ENCODE data around the gene FAM240B.

Gene FAM240B

DNA sequence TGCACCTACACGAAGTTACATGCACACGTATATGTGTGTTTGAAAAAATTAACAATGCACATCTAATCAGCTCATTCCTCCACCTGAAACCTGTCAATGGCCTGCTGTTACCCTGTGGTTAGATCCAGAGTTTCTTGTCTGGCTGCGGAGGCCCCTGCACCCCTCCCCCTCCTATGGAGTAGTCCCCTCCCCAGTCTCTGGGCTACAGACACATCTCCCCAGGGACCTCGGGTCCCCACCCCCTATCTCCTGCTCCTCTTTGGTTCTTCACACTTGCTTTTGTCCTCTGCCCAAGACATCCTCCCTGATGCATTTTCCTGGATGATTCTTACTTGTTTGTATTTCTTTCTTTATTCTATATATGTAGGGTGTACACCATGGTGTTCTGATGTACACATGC, 27.2 kb downstream of the FAM240B start:
- TF ChIP-seq CTCF (IDR thresholded peaks at IDR 0.05; ENCODE audit: low read depth, low read length, missing control alignments), result no peak
- DNase-seq (ENCODE audit: low read depth), result no peak
- no peak overlapping the region for H3K4me3 ChIP-seq (ENCODE audit: low read depth, low read length)

- H3K4me3 ChIP-seq (ENCODE audit: low read depth, low read length), result no peak overlapping the region
- no peak for TF ChIP-seq CTCF (IDR thresholded peaks at IDR 0.05; ENCODE audit: low read depth, low read length, missing control alignments)
- no peak for DNase-seq (ENCODE audit: low read depth)
Measured at GRCh38 chr9:38690574-38690973, 29.4 kb downstream of the FAM240B start.

DNA sequence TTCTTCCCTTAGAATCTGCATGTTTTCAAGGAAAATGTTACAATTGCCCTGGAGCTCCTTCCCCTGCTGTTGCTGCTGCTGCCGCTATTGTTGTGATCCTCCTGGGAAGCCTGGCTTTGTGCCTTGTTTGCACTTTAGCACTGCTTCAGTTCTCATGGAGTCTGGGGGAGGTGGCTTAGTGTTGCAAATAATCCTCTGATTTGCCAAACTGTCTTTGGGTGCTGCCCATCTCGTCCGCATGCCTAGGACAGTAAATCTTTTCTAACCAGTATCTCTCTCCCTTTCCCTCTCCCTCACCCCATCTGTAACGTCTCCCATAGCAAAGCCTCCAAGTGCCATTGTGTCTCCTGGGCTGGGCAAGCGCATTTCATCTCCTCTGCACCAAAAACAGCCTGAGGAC, 30.3 kb downstream of the FAM240B start:
- DNase-seq (ENCODE audit: low read depth), result no peak
- no peak for TF ChIP-seq CTCF (IDR thresholded peaks at IDR 0.05; ENCODE audit: low read depth, low read length, missing control alignments)
- no peak overlapping the region for H3K4me3 ChIP-seq (ENCODE audit: low read depth, low read length)

- no peak for DNase-seq (ENCODE audit: low read depth)
Measured at GRCh38 chr9:38687992-38688391, 31.9 kb downstream of the FAM240B start.

DNA sequence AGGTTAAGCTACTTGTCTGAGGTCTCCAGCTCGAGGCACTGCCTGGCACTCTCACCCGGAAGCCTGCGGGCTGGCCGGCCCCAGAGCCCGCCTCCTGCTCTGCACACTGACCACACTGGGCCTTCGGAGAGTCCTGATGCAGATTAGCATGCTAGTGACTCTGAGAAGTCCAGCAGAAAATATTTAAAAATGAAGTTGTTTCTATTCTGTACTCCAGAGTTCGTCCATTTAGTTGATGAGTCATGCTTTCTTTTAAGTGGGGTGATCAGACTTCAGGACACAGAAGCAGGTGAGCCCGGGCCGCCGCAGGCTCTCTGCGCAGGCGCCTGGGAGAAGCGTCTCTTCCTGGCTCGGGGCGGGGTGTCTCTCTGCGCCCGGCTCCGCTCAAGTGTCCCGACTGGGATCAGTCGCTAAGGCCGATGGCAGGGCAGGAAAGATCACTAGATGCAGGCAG, 32.5 kb downstream of the FAM240B start:
- no peak overlapping the region for H3K4me3 ChIP-seq (ENCODE audit: low read depth, low read length)
- no peak for DNase-seq (ENCODE audit: low read depth)
- no peak for TF ChIP-seq CTCF (IDR thresholded peaks at IDR 0.05; ENCODE audit: low read depth, low read length, missing control alignments)

More at GRCh38 chr9:38687992-38688391, 31.9 kb downstream of the FAM240B start:
- no peak for TF ChIP-seq CTCF (IDR thresholded peaks at IDR 0.05; ENCODE audit: low read depth, low read length, missing control alignments)
- H3K4me3 ChIP-seq (ENCODE audit: low read depth, low read length), result no peak overlapping the region

DNA sequence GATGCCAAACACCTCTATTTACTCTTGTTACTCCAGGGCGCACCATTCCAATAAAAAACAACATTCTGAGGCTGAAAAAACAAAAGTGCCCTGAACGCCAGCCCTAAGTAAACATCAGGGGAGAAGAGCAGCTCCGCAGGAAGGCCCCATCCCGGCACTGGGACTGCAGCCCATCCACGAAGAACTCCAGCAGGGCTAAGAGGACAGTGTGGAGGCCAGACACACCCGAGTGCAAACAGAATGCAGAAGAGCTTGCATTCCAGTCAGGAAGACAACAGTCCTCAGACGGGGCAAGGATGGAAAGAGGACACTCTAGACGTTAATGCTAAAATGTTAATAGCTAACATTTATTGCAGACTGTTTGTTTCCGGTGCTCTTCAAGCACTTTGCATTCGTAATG, 33.0 kb downstream of the FAM240B start:
- DNase-seq (ENCODE audit: low read depth), result no peak
- TF ChIP-seq CTCF (IDR thresholded peaks at IDR 0.05; ENCODE audit: low read depth, low read length, missing control alignments), result no peak

GRCh38 chr9:38685535-38685934, 34.4 kb downstream of the FAM240B start:
- no peak overlapping the region for H3K4me3 ChIP-seq (ENCODE audit: low read depth, low read length)
- DNase-seq (ENCODE audit: low read depth), result no peak
- no peak for TF ChIP-seq CTCF (IDR thresholded peaks at IDR 0.05; ENCODE audit: low read depth, low read length, missing control alignments)

More for the DNA sequence above, 33.0 kb downstream of the FAM240B start:
- no peak overlapping the region for H3K4me3 ChIP-seq (ENCODE audit: low read depth, low read length)
